NCI-H524 treated with DMSO at 0.1 percent for 48 hours (cell line): ENCODE data around the gene PPP2R1A.
"Not testable (repeated sequence)": the region's sequence is repeated elsewhere in the genome, so short reads cannot be mapped to it uniquely, and the experiment has no call there.

Source experiments
- DNase-seq: peaks from one replicate; lab custom pipeline; 2025; lab: John Stamatoyannopoulos, UW

The PPP2R1A gene

DNA sequence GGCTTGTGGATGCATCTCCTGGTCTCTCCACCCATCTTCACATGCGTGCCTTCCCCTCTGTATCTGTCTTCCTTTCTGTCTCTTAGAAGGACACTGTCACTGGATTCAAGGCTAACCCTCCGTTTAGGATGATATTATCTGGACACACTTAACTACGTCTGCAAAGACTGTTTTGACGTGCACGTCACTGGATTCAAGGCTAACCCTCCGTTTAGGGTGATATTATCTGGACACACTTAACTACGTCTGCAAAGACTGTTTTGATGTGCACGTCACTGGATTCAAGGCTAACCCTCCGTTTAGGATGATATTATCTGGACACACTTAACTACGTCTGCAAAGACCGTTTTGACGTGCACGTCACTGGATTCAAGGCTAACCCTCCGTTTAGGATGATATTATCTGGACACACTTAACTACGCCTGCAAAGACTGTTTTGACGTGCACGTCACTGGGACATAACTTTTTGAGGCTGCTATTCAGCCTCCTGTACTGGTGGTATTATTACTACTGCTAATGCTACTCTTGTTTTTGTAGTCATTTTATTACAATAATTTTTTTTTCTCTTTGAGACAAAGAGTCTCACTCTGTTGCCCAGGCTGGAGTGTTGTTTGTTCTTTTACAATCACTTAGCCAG, 11.0 kb downstream of the PPP2R1A start:
- DNase-seq = not testable (repeated sequence)

DNA sequence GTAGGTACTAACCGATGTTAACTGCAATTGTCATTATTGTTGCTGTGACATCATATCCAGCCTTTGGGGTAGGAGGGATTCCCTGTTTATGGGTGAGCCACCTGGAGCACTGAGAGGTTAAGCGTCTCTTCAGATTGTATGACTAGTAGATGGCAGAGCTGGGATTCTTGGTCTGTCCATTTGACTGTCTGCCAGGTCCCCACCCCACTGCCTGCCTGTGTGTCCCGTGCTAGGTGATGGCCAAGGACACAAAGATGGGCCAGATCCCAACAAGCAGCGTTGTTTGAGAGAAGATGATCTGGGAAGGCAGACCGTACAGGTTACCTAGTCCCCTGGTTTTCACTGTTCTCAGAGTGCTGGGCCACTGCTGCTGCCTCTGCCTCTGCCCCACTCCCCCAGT, 16.6 kb downstream of the PPP2R1A start:
- DNase-seq = no peak

DNA sequence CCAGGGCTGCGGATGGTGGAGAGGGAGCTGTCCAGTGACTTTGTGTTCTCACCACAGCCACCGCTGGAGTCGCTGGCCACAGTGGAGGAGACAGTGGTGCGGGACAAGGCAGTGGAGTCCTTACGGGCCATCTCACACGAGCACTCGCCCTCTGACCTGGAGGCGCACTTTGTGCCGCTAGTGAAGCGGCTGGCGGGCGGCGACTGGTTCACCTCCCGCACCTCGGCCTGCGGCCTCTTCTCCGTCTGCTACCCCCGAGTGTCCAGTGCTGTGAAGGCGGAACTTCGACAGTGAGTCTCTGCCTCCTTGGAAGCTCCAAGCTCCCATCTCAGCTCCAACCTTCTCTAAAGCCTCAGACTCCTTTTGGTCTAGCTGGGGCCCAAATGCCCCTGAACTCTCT, 21.4 kb downstream of the PPP2R1A start:
- DNase-seq = no peak

DNA sequence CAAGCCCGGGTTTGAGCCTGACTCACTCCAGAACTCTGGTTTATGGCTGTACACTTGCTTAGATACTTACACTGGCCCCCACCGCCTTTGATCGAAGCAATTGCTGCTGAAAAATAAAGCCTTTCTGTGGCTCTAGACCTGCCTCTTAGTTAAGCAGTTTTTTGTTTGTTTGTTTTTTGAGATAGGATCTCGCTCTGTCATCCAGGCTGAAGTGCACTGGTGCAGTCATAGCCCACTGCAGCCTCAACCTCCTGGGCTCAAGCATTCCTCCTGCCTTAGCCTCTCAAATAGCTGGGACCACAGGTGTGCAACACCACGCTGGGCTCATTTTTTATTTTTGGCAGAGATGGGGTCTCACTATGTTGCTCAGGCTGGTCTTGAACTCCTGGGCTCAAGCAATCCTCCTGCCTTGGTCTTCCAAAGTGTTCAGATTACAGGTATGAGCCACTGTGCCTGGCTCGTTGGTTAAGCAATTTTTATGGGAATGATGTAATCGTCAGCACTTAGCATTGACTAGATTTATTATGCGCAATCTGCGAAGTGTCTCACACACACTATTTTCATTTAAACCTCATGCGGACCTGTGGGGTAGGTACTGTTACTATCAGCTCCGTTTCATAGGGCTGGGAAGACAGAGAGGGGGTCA, 22.2 kb downstream of the PPP2R1A start:
- DNase-seq = no peak

DNA sequence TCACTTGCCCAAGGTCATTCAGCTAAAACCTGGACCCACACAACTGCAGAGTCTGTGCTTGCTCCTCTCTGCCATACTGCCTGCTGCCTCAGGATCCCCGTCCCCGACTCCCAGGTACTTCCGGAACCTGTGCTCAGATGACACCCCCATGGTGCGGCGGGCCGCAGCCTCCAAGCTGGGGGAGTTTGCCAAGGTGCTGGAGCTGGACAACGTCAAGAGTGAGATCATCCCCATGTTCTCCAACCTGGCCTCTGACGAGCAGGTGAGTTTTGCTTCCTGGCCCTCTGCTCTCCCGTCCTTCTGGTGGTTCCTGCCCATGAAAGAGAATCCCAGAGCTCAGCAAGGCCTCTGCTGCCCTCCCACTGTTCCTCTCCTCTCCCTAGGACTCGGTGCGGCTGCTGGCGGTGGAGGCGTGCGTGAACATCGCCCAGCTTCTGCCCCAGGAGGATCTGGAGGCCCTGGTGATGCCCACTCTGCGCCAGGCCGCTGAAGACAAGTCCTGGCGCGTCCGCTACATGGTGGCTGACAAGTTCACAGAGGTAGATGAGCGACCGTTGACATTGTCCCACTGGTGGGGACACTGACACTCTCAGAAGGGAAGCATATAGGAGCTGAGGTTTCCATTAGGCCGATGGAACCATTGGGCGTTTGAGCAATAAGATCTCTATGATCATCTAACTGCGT, 22.9 kb downstream of the PPP2R1A start:
- DNase-seq = no peak

DNA sequence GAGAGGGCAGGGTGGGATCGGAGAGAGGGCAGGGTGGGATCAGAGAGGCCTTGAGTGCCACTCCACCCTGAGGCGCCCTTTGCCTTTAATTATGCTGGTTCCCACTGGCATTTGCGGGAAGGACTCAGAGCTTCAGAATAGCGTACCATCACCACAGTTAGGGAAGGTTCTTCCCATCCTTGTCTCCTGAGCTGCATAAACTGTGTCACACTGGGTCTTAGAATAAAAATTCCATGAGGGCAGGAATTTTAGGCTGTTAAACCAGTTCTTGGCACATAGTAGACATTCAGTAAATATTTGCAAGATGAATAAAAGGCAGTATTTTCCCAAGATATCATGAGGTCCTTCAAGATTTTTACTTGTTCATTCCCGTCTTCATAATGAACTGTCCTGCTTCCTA, 24.4 kb downstream of the PPP2R1A start:
- no peak for DNase-seq

DNA sequence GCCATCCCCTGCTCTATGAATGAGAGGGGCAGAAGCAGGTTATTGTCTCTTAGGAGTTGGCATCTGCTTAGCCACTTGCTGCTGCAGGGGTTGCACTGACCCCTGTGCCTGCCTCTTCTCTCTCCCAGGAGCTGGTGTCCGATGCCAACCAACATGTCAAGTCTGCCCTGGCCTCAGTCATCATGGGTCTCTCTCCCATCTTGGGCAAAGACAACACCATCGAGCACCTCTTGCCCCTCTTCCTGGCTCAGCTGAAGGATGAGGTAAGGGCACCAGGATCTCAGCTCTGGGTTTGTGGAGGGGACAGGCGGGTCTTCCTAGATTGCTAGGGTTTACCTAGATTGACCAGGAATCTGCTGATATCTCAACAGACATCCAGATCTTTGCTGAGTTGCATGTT, 26.5 kb downstream of the PPP2R1A start:
- no peak for DNase-seq

DNA sequence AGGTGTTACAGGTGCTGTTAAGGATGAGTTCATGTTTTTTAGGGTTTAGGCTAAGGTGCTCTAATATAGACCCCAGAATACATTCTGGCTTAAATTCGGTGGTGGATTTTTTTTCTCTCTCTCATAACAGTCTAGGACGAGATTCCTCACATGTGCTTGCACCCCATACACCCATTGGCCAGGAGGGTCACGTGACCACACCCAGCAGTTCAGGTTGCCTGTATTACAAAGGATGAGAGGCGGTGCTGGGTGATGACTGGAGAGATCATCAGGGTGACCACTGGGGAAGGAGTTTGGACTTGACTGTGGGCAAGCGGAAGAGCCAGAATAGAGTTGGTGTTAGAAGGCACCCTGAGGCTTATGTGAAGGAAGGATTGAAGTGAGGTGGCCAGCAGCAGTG, 27.7 kb downstream of the PPP2R1A start:
- no peak for DNase-seq

DNA sequence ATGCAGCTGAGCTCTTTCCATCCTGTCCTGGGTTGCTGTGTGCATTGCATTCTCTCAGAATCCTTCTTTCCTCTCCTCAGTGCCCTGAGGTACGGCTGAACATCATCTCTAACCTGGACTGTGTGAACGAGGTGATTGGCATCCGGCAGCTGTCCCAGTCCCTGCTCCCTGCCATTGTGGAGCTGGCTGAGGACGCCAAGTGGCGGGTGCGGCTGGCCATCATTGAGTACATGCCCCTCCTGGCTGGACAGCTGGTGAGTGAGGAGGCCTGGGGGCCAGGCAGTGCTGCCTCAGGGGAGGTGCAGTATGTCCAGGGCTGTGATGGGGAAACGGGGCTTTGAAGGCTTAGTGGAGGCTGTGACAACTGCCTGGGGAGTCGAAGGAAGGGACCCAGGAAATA, 29.8 kb downstream of the PPP2R1A start:
- DNase-seq = no peak

DNA sequence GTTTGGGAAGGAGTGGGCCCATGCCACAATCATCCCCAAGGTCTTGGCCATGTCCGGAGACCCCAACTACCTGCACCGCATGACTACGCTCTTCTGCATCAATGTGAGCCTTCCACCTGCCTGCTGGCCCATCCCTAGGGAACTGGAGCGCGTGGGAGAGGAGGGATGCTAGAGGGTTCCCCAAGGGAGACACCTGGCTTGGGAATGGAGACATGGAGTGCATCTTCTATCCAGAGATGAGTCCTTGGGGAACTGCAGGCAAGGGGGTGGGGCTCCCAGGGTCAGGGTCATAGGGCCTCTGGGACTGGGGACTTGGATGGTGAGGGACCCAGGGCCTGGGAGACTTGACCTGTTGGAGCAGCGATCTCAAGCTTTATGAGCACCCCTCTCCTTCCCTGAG, 31.2 kb downstream of the PPP2R1A start:
- no peak for DNase-seq

DNA sequence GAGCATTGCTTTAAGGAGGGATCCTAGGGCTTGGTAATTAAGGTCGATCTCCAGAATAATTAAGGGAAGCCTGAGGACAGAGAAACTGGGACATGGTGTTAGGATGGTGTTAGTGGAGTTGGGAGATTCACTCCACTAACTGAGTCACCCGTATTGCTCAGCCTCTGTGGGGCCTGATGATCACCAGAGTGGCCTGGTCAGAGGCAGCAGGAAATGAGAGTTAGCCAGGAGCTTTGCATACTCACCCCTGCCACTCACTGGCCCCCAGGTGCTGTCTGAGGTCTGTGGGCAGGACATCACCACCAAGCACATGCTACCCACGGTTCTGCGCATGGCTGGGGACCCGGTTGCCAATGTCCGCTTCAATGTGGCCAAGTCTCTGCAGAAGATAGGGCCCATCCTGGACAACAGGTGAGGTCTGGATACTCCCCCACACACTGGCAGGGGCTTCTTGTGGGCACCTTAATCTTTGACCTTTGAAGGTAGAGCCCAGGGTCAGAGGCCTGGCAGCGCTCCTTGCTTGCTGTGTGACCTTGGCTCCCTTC, 32.1 kb downstream of the PPP2R1A start:
- no peak for DNase-seq

DNA sequence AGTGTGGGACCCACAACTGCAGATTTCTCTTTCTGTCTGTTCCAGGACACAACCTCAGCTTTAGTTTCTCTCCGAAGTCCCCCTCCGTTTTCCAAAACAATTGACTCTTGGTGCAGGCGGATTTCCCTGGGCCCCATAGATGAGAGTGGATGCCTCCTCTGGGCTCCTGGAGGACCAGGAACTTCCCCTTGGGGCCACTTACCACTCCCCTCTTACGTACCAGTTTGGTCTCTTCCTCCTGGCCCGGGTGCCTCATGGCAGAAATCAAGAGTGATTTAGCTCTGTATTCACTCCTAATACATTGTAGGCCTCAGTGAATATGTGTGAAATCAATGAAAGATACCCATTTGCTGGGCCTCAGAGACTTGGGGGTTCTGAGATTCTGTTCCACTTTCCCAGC, 34.4 kb downstream of the PPP2R1A start:
- DNase-seq = no peak

DNA sequence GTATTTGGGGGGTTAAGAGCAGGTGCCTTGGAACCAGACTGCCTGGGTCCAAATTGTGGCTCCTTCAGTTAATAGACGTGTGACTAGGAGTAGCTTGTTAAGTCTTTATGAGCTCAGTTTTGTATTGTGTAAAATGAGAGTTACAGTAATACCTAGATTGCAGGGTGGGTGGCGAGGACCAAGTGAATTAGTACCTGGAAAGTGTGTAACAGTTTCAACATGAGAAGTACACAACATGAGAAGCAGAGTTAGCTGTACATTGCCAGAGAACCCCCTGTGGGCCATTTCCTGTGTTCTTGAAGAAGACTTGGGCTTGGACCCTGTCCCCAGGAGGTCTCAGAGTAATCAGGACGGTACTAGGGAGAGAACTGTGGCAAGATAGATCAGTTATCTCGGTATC, 36.8 kb downstream of the PPP2R1A start:
- no peak for DNase-seq

DNA sequence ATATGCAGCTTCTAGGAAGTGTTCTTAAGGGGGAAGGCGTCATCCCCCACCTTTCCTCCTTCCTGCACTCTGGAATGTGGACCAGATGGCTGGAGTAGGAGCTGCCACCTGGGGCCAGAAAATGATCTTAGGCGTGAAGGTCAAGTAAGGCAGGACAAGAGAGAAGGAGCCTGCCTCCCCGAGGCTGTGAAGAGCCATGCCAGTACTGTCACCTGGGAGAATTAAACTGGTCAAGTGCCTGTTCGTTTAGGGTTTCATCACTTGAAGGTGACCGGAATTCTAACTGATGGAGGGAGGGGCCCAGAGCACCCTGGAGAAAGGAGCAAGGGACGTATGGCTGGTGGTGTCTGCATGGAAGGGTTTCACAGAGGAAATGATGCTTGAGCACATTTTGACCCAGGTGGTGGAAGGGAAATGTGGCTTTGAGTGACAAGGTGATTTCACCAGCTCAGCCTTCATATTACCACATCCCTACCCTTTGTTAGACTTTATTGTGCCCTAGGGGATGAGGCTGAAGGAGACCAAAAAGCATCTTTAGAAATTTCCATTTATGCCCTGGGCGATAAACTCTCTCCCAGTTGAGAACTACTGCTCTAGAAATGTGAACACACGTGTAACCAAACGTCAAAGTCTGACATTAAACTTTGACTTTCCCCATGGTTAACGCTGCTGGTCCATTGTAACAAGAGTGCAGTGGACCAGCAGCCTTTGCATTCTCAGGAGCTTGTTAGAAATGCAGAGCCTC, 37.5 kb downstream of the PPP2R1A start:
- no peak for DNase-seq

DNA sequence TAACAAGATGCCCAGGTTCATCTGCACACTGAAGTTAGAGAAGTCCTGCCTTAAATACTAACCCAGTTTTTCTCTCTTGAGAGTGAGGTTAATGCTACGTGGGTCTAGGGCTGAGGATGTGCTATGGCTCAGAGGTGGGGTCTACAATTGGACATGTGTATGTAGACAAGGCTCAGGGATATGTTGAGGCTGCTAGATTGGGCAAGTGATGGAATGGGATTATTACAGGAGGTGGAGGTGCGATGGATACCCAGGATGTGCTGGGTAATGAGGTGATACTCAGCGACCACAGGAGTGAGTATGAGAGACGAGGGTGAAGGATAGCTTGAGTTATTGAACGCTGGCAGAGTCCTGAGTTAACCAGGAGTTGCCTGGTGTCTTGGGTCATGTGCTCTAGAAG, 38.1 kb downstream of the PPP2R1A start:
- DNase-seq = no peak

DNA sequence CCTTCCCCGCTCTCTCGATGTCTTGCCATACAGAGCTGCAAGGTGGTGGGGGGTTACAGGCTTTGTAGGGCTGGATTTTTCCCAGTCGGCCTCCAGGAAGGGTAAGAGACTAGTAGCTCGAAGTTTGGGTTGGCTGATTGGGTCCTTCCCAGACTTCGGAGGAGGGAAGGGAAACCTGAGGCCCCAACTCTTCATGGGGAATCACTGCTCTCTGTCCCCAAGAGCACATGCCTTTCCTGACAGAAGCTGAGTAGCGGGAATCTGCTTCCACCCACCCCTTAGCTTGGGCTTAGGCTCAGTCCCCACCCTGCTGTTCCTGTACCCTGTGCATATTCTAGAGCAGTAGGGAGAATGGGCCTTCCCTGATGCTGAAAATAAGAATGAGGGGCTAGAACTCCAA, 39.7 kb downstream of the PPP2R1A start:
- DNase-seq = no peak

DNA sequence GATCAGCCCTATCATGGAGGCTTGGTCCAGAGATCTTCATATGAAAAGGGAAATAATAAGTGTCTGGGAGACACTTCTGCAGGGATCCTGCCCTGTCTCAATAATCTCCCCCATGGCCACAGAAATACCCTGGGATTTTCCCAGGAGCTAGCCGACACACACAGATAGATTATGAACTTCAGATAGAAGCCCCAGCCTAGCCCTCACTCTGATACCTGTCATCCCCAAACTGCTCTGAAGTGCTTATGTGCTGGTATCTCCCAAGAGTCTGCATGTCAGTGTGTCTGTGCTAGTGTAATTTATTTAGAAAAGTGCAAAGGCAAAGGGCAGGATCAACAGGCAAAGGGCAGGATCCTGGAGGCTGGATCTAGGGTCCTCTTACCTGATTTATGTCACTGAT, 40.8 kb downstream of the PPP2R1A start:
- DNase-seq = no peak

DNA sequence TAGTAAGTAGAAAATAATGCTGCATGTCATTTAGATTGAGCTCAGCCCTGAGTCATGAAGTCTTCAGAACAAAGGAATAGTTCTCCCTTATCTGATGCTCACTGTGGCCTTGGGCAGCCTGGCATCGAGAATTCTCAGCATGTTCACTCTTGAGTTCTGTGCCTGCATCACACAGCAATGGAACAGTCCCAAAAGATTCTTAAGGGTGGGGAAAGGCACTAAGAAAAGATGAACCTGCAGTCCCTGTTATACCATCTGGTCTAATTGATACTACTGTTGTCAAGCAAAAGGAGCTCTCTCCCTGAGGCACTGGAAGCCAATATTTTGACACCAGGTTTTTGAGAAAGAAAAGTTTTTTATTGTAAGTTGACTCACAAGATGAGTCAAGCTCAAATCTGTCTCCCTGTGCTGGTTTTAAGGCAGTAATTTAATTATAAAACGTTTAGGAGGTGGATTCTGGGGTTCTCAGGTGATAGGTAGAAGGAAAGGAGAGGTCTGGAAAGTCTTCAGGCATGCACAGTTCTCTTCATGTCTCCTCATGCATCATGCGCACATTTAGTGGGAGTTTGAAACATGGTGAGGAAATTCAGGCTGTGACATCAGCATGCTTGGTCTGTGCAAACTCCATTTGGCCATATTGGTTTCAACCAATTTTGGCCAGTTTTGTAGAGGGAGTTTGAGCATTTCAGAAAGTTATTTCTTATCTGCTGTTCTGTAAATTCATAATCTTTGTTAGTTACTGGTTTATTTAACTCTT, 41.5 kb downstream of the PPP2R1A start:
- DNase-seq = no peak

DNA sequence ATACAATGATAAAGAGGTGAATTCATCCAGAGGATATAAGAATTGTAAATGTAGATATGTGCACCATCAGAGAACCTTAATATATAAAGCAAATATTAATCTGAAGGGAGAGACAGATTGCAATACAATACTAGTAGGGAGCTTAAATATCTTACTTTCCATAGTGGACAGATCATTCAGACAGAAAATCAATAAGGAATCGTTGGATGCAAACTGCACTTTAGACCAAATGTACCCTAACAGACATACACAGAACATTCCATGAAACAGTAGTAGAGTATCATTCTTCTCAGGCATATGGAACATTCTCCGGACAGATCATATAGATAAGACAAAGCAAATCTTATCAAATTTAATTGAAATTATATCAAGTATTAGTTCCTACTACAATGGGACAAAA, 44.6 kb downstream of the PPP2R1A start:
- no peak for DNase-seq

DNA sequence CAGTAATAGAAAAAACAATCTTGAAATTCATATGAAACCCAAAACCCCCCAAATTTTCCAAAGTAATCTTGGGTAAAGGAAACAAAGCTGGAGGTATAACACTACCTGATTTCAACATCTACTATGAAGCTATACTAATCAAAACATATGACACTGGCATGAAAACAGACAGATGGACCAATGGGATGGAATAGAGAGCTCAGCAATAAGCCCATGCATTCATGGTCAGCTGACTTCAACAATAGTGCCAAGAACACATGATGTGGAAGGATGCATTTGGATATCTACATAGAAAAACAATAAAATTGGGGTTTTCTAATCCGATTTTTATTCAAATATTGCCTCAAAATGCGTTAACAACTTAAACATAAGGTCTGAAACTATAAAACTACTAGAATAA, 47.3 kb downstream of the PPP2R1A start:
- no peak for DNase-seq

DNA sequence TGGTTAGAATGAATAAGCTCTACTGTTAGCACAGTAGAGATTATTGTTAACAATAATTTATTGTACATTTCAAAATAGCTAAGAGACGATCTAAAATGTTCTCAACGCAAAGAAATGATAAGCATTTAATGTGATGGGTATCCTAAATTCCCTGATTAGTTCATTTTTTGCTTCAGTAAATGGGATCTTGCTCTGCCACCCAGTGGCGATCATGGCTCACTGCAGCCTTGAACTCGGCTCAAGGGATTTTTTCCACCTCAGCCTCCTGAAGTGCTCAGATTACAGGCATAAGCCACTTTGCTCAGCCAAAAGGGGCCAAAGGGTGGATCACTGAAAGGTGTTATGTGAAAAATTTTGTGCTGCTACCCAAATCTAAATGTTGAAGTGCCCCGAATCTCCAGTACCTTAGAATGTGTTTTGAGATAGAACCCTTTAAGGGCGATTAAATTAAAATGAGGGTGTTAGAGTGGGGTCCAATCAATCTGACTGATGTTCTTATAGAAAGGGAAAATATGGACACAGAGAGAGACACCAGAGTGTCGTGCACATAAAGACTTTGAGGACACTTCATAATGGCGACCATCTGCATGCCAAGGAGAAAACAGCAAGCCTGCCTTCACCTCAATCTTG, 48.0 kb downstream of the PPP2R1A start:
- no peak for DNase-seq
